ENCODE data around the gene MAF. TPM values are rescaled to one million over a fixed set of nuclear protein-coding genes. Genes with fewer than 3 reads are reported as not detected.

The MAF gene
- total and polyA plus RNA-seq, 9 of the 15 experiments (the other 6 are each of a cell fraction or from before 2014, with no cell fraction given), result 0.01 to 0.18 TPM; not detected in 7

- Histone ChIP-seq H3K79me2 (ENCODE audit: control insufficient read depth, insufficient read depth, low read length) (no peaks in the 10 kb centered on the region), H3K27me3 (ENCODE audit: control insufficient read depth in 2 of 2, insufficient read depth in 2 of 2, low read length in 2 of 2) (peaks cover 0 to 22% of the 10 kb centered on the region in 2 experiments; a peak in 4 of 5 replicates), H2AFZ (ENCODE audit: low read depth, low read length) (no peak overlapping the region), H4K20me1 (replicated peaks; ENCODE audit: control insufficient read depth, insufficient read depth, low read length) (no peaks in the 10 kb centered on the region), H3K9ac (ENCODE audit: insufficient read depth in 1 of 2, low read depth in 2 of 2, low read length in 2 of 2) (no peak overlapping the region), H3K36me3 (ENCODE audit: control insufficient read depth, insufficient read depth, low read length) (no peaks in the 10 kb centered on the region), H3K4me1 (replicated peaks in 1 of 2; ENCODE audit: control insufficient read depth in 2 of 2, insufficient read depth in 2 of 2, low read length in 2 of 2) (no peaks in the 10 kb centered on the region), H3K9me1 (ENCODE audit: control insufficient read depth, insufficient read depth, low read length) (no peaks in the 10 kb centered on the region), H3K4me2 (ENCODE audit: insufficient read depth, low read length) (no peak overlapping the region), H3K9me3 (replicated peaks; ENCODE audit: control insufficient read depth, insufficient read depth, low read depth, low read length) (no peaks in the 10 kb centered on the region), H3K27ac (ENCODE audit: extremely low read depth, low read depth, low read length) (no peak overlapping the region), H3K4me3 (no peak overlapping the region)
- CTCF ChIA-PET (ENCODE audit: low intra/inter-chr PET ratio), result no interaction called here
- FAIRE-seq, result no peak
- TF ChIP-seq HDAC3 (IDR thresholded peaks at IDR 0.05; ENCODE audit: borderline replicate concordance, partially characterized antibody) (no peak), POLR2G (IDR thresholded peaks at IDR 0.05; ENCODE audit: low read depth, low read length) (no peak), KDM2B (CRISPR knock-in tag; IDR thresholded peaks at IDR 0.05) (no peak), POLR3A (IDR thresholded peaks at IDR 0.05; ENCODE audit: borderline replicate concordance, extremely low read depth, insufficient read depth, insufficient read length) (no peak), MED1 (CRISPR knock-in tag; IDR thresholded peaks at IDR 0.05; ENCODE audit: borderline replicate concordance) (no peak), SMARCA5 (IDR thresholded peaks at IDR 0.05) (no peak), EP300 (IDR thresholded peaks at IDR 0.05; ENCODE audit: low read length) (no peak), MECOM (CRISPR knock-in tag; IDR thresholded peaks at IDR 0.05) (no peak), FOXK1 (CRISPR knock-in tag; IDR thresholded peaks at IDR 0.05; ENCODE audit: borderline replicate concordance) (no peak), HES1 (IDR thresholded peaks at IDR 0.05; ENCODE audit: low read depth) (no peak), ARID1B (IDR thresholded peaks at IDR 0.05) (no peak), ATF2 (CRISPR knock-in tag; IDR thresholded peaks at IDR 0.05) (no peak), ZNF644 (tag; IDR thresholded peaks at IDR 0.05; ENCODE audit: low read depth) (no peak), USF2 (CRISPR knock-in tag; IDR thresholded peaks at IDR 0.05) (no peak), SMC3 (conservative IDR thresholded peaks at IDR 0.05; ENCODE audit: insufficient read depth, low read depth, low read length) (no peak), TEAD2 (tag; IDR thresholded peaks at IDR 0.05) (no peak), CHD2 (IDR thresholded peaks at IDR 0.05; ENCODE audit: low read depth, low read length) (no peak), ZNF583 (CRISPR knock-in tag; IDR thresholded peaks at IDR 0.05) (no peak), ZNF311 (CRISPR knock-in tag; IDR thresholded peaks at IDR 0.05) (no peak), ZNF436 (CRISPR knock-in tag; IDR thresholded peaks at IDR 0.05) (no peak)
- 2% methylated on average over 6 of the region's 6 CpGs for WGBS (ENCODE audit: insufficient coverage, low coverage, missing lambda C conversion rate)
- BruUV-seq (replicated peaks), result no TSS peak
- in situ Hi-C loops (cut with MboI) (no loop called here), intact Hi-C loops (cut with micrococcal nuclease) (no loop called here)
- POLR2A ChIA-PET, result interaction anchor here (0.6 to 1.2 kb wide), 2 partner anchors 12 to 857 kb away, joined by 3 to 4 read pairs; no protein-coding TSS in a partner anchor
- no peak for ATAC-seq
- DNase-seq (ENCODE audit: extremely low read depth in 1 of 4, low spot score in 3 of 4), result no peak
Measured at GRCh38 chr16:79564671-79565107, 35.8 kb downstream of the MAF start.
